ENCODE data around the gene ISM2. TPM values are rescaled to one million over a fixed set of nuclear protein-coding genes. Genes with fewer than 3 reads are reported as not detected.

Gene ISM2
- total RNA-seq, 1 donor from 2014 or later: not detected

GRCh38 chr14:77509366-77509765 is 10.8 kb upstream of the ISM2 start:
- Histone ChIP-seq H3K4me1 (ENCODE audit: control insufficient read depth in 3 of 3, insufficient read depth in 3 of 3, low read length in 3 of 3) (no peaks in the 10 kb centered on the region), H3K36me3 (ENCODE audit: control insufficient read depth in 3 of 3, insufficient read depth in 3 of 3, low read length in 3 of 3) (peaks cover 8 to 25% (median 15%) of the 10 kb centered on the region in 3 donors), H3K4me3 (ENCODE audit: low read length in 3 of 3) (no peak overlapping the region), H3K9me3 (ENCODE audit: control insufficient read depth in 3 of 3, low read length in 3 of 3) (no peaks in the 10 kb centered on the region), H3K9ac (ENCODE audit: low read depth in 1 of 3, low read length in 3 of 3) (no peak overlapping the region), H3K27me3 (ENCODE audit: control insufficient read depth in 3 of 3, insufficient read depth in 3 of 3, low read length in 3 of 3) (no peaks in the 10 kb centered on the region), H3K27ac (ENCODE audit: low read depth, low read length) (no peak overlapping the region)

- Histone ChIP-seq H3K4me3 (ENCODE audit: low read length in 3 of 3) (no peak overlapping the region), H3K36me3 (ENCODE audit: control insufficient read depth in 3 of 3, insufficient read depth in 3 of 3, low read length in 3 of 3) (peaks cover 8 to 25% (median 15%) of the 10 kb centered on the region in 3 donors), H3K9me3 (ENCODE audit: control insufficient read depth in 3 of 3, low read length in 3 of 3) (no peaks in the 10 kb centered on the region), H3K27me3 (ENCODE audit: control insufficient read depth in 3 of 3, insufficient read depth in 3 of 3, low read length in 3 of 3) (no peaks in the 10 kb centered on the region), H3K27ac (ENCODE audit: low read depth, low read length) (no peak overlapping the region), H3K9ac (ENCODE audit: low read depth in 1 of 3, low read length in 3 of 3) (no peak overlapping the region), H3K4me1 (ENCODE audit: control insufficient read depth in 3 of 3, insufficient read depth in 3 of 3, low read length in 3 of 3) (no peaks in the 10 kb centered on the region)
Measured at GRCh38 chr14:77508876-77509275, 10.3 kb upstream of the ISM2 start.

- Histone ChIP-seq H3K9me3 (ENCODE audit: control insufficient read depth in 3 of 3, low read length in 3 of 3) (no peaks in the 10 kb centered on the region), H3K27ac (ENCODE audit: low read depth, low read length) (no peak overlapping the region), H3K36me3 (ENCODE audit: control insufficient read depth in 3 of 3, insufficient read depth in 3 of 3, low read length in 3 of 3) (peaks cover 8 to 25% (median 15%) of the 10 kb centered on the region in 3 donors), H3K4me3 (ENCODE audit: low read length in 3 of 3) (no peak overlapping the region), H3K4me1 (ENCODE audit: control insufficient read depth in 3 of 3, insufficient read depth in 3 of 3, low read length in 3 of 3) (no peaks in the 10 kb centered on the region), H3K27me3 (ENCODE audit: control insufficient read depth in 3 of 3, insufficient read depth in 3 of 3, low read length in 3 of 3) (no peaks in the 10 kb centered on the region), H3K9ac (ENCODE audit: low read depth in 1 of 3, low read length in 3 of 3) (no peak overlapping the region)
Measured at GRCh38 chr14:77508249-77508648, 9.6 kb upstream of the ISM2 start.

- H3K27ac ChIP-seq (ENCODE audit: low read depth, low read length): no peak overlapping the region
- no peaks in the 10 kb centered on the region for H3K4me1 ChIP-seq (ENCODE audit: control insufficient read depth in 3 of 3, insufficient read depth in 3 of 3, low read length in 3 of 3)
- no peak overlapping the region for H3K4me3 ChIP-seq (ENCODE audit: low read length in 3 of 3)
- peaks cover 0 to 3% (median 0%) of the 10 kb centered on the region in 3 donors for H3K27me3 ChIP-seq (ENCODE audit: control insufficient read depth in 3 of 3, insufficient read depth in 3 of 3, low read length in 3 of 3)
- no peak overlapping the region for H3K9ac ChIP-seq (ENCODE audit: low read depth in 1 of 3, low read length in 3 of 3)
- peaks cover 8 to 25% (median 15%) of the 10 kb centered on the region in 3 donors for H3K36me3 ChIP-seq (ENCODE audit: control insufficient read depth in 3 of 3, insufficient read depth in 3 of 3, low read length in 3 of 3)
- H3K9me3 ChIP-seq (ENCODE audit: control insufficient read depth in 3 of 3, low read length in 3 of 3): no peaks in the 10 kb centered on the region
Measured at GRCh38 chr14:77507762-77508161, 9.1 kb upstream of the ISM2 start.

- peaks cover 0 to 4% (median 0%) of the 10 kb centered on the region in 3 donors for H3K36me3 ChIP-seq (ENCODE audit: control insufficient read depth in 3 of 3, insufficient read depth in 3 of 3, low read length in 3 of 3)
- H3K9ac ChIP-seq (ENCODE audit: low read depth in 1 of 3, low read length in 3 of 3): no peak overlapping the region
- peaks cover under 1 to 7% (median under 1%) of the 10 kb centered on the region in 3 donors for H3K27me3 ChIP-seq (ENCODE audit: control insufficient read depth in 3 of 3, insufficient read depth in 3 of 3, low read length in 3 of 3)
- no peaks in the 10 kb centered on the region for H3K4me1 ChIP-seq (ENCODE audit: control insufficient read depth in 3 of 3, insufficient read depth in 3 of 3, low read length in 3 of 3)
- no peaks in the 10 kb centered on the region for H3K9me3 ChIP-seq (ENCODE audit: control insufficient read depth in 3 of 3, low read length in 3 of 3)
- H3K27ac ChIP-seq (ENCODE audit: low read depth, low read length): no peak overlapping the region
- H3K4me3 ChIP-seq (ENCODE audit: low read length in 3 of 3): no peak overlapping the region
Measured at GRCh38 chr14:77505031-77505430, 6.4 kb upstream of the ISM2 start.

- H3K4me1 ChIP-seq (ENCODE audit: control insufficient read depth in 3 of 3, insufficient read depth in 3 of 3, low read length in 3 of 3): peaks cover 0 to 5% (median 3%) of the 10 kb centered on the region in 3 donors
- H3K27ac ChIP-seq (ENCODE audit: low read depth, low read length): no peak overlapping the region
- H3K27me3 ChIP-seq (ENCODE audit: control insufficient read depth in 3 of 3, insufficient read depth in 3 of 3, low read length in 3 of 3): peaks cover 14 to 19% (median 18%) of the 10 kb centered on the region in 3 donors
- H3K9ac ChIP-seq (ENCODE audit: low read depth in 1 of 3, low read length in 3 of 3): no peak overlapping the region
- H3K9me3 ChIP-seq (ENCODE audit: control insufficient read depth in 3 of 3, low read length in 3 of 3): no peaks in the 10 kb centered on the region
- no peak overlapping the region for H3K4me3 ChIP-seq (ENCODE audit: low read length in 3 of 3)
- peaks cover 0 to under 1% (median 0%) of the 10 kb centered on the region in 3 donors for H3K36me3 ChIP-seq (ENCODE audit: control insufficient read depth in 3 of 3, insufficient read depth in 3 of 3, low read length in 3 of 3)
Measured at GRCh38 chr14:77503138-77503537, 4.5 kb upstream of the ISM2 start.

- no peaks in the 10 kb centered on the region for H3K36me3 ChIP-seq (ENCODE audit: control insufficient read depth in 3 of 3, insufficient read depth in 3 of 3, low read length in 3 of 3)
- no peak overlapping the region for H3K27ac ChIP-seq (ENCODE audit: low read depth, low read length)
- H3K9ac ChIP-seq (ENCODE audit: low read depth in 1 of 3, low read length in 3 of 3): no peak overlapping the region
- no peaks in the 10 kb centered on the region for H3K9me3 ChIP-seq (ENCODE audit: control insufficient read depth in 3 of 3, low read length in 3 of 3)
- peaks cover 0 to 8% (median 6%) of the 10 kb centered on the region in 3 donors for H3K4me1 ChIP-seq (ENCODE audit: control insufficient read depth in 3 of 3, insufficient read depth in 3 of 3, low read length in 3 of 3)
- no peak overlapping the region for H3K4me3 ChIP-seq (ENCODE audit: low read length in 3 of 3)
- H3K27me3 ChIP-seq (ENCODE audit: control insufficient read depth in 3 of 3, insufficient read depth in 3 of 3, low read length in 3 of 3): peaks cover 18 to 24% (median 23%) of the 10 kb centered on the region in 3 donors
Measured at GRCh38 chr14:77502109-77502782, 3.6 kb upstream of the ISM2 start.

- H3K9me3 ChIP-seq (ENCODE audit: control insufficient read depth in 3 of 3, low read length in 3 of 3): no peaks in the 10 kb centered on the region
- H3K4me3 ChIP-seq (ENCODE audit: low read length in 3 of 3): peak overlapping the region in 2 of 3 donors; percentile 32 to 60
- H3K4me1 ChIP-seq (ENCODE audit: control insufficient read depth in 3 of 3, insufficient read depth in 3 of 3, low read length in 3 of 3): peaks cover 0 to 8% (median 6%) of the 10 kb centered on the region in 3 donors
- H3K27me3 ChIP-seq (ENCODE audit: control insufficient read depth in 3 of 3, insufficient read depth in 3 of 3, low read length in 3 of 3): peaks cover 18 to 29% (median 26%) of the 10 kb centered on the region in 3 donors
- H3K27ac ChIP-seq (ENCODE audit: low read depth, low read length): no peak overlapping the region
- no peak overlapping the region for H3K9ac ChIP-seq (ENCODE audit: low read depth in 1 of 3, low read length in 3 of 3)
- no peaks in the 10 kb centered on the region for H3K36me3 ChIP-seq (ENCODE audit: control insufficient read depth in 3 of 3, insufficient read depth in 3 of 3, low read length in 3 of 3)
Measured at GRCh38 chr14:77498984-77499527, 440 bp upstream of the ISM2 start.

- Histone ChIP-seq H3K4me1 (ENCODE audit: control insufficient read depth in 3 of 3, insufficient read depth in 3 of 3, low read length in 3 of 3) (peaks cover 0 to 8% (median 6%) of the 10 kb centered on the region in 3 donors), H3K27me3 (ENCODE audit: control insufficient read depth in 3 of 3, insufficient read depth in 3 of 3, low read length in 3 of 3) (peaks cover 18 to 26% (median 25%) of the 10 kb centered on the region in 3 donors), H3K27ac (ENCODE audit: low read depth, low read length) (no peak overlapping the region)
Measured at GRCh38 chr14:77495334-77495733, 3.3 kb downstream of the ISM2 start.

GRCh38 chr14:77491056-77491455 is 7.6 kb downstream of the ISM2 start:
- Histone ChIP-seq H3K36me3 (ENCODE audit: control insufficient read depth in 3 of 3, insufficient read depth in 3 of 3, low read length in 3 of 3) (no peaks in the 10 kb centered on the region), H3K4me1 (ENCODE audit: control insufficient read depth in 3 of 3, insufficient read depth in 3 of 3, low read length in 3 of 3) (no peaks in the 10 kb centered on the region), H3K9ac (ENCODE audit: low read depth in 1 of 3, low read length in 3 of 3) (no peak overlapping the region), H3K4me3 (ENCODE audit: low read length in 3 of 3) (no peak overlapping the region), H3K27me3 (ENCODE audit: control insufficient read depth in 3 of 3, insufficient read depth in 3 of 3, low read length in 3 of 3) (no peaks in the 10 kb centered on the region), H3K27ac (ENCODE audit: low read depth, low read length) (no peak overlapping the region), H3K9me3 (ENCODE audit: control insufficient read depth in 3 of 3, low read length in 3 of 3) (no peaks in the 10 kb centered on the region)

More at GRCh38 chr14:77495334-77495733, 3.3 kb downstream of the ISM2 start:
- Histone ChIP-seq H3K9ac (ENCODE audit: low read depth in 1 of 3, low read length in 3 of 3) (no peak overlapping the region), H3K36me3 (ENCODE audit: control insufficient read depth in 3 of 3, insufficient read depth in 3 of 3, low read length in 3 of 3) (no peaks in the 10 kb centered on the region), H3K4me3 (ENCODE audit: low read length in 3 of 3) (no peak overlapping the region), H3K9me3 (ENCODE audit: control insufficient read depth in 3 of 3, low read length in 3 of 3) (no peaks in the 10 kb centered on the region)
